G401 (cell line): ENCODE measurements around the gene TMEM121. TPM values are rescaled to one million over a fixed set of nuclear protein-coding genes. Genes with fewer than 3 reads are reported as not detected.
"Not testable (repeated sequence)": the region's sequence is repeated elsewhere in the genome, so short reads cannot be mapped to it uniquely, and the experiment has no call there.

Source experiments
- DNase-seq: peaks from one replicate; pipeline ENCODE4 v3.0.0-alpha.2; 2015; ENCODE audit warnings: low spot score
- in situ Hi-C: cut with HindIII; loops from 2 replicates; pipeline ENCODE4 v1.10.0; 2016; ENCODE audit warnings: low sequenced_read_pairs, mixed read lengths
- total RNA-seq: library from RNA; depleted of rRNA; stranded (reverse); fragments of >200 nt; shearing (Covaris generic); gene quantifications from 2 replicates; pipeline ENCODE4 v1.2.3, GENCODE V29; 2014

TMEM121 gene
- total RNA-seq, 1 experiment from 2014 or later = 23.8 TPM

- in situ Hi-C loops = no loop called here
- DNase-seq = no peak
Observed at GRCh38 chr14:105562713-105563346, 36.4 kb downstream of the TMEM121 start.

GRCh38 chr14:105563347-105563737 lies 37.0 kb downstream of the TMEM121 start:
- in situ Hi-C loops = no loop called here
- no peak for DNase-seq

GRCh38 chr14:105564536-105564935 lies 38.2 kb downstream of the TMEM121 start:
- in situ Hi-C loops, DNase-seq: not testable (repeated sequence)

- in situ Hi-C loops, DNase-seq: not testable (repeated sequence)
Observed at GRCh38 chr14:105565185-105565919, 39.0 kb downstream of the TMEM121 start.

- DNase-seq, in situ Hi-C loops: not testable (repeated sequence)
Observed at GRCh38 chr14:105566248-105567163, 40.1 kb downstream of the TMEM121 start.

- in situ Hi-C loops, DNase-seq: not testable (repeated sequence)
Observed at GRCh38 chr14:105567164-105568103, 41.1 kb downstream of the TMEM121 start.

- in situ Hi-C loops, DNase-seq: not testable (repeated sequence)
Observed at GRCh38 chr14:105568140-105568843, 41.9 kb downstream of the TMEM121 start.

- DNase-seq = no peak
- in situ Hi-C loops = no loop called here
Observed at GRCh38 chr14:105568859-105569766, 42.7 kb downstream of the TMEM121 start.

- in situ Hi-C loops = no loop called here
- no peak for DNase-seq
Observed at GRCh38 chr14:105570482-105570881, 44.1 kb downstream of the TMEM121 start.

GRCh38 chr14:105571181-105571951 lies 45.0 kb downstream of the TMEM121 start:
- DNase-seq, in situ Hi-C loops: not testable (repeated sequence)

GRCh38 chr14:105572063-105572462 lies 45.7 kb downstream of the TMEM121 start:
- in situ Hi-C loops = not testable (repeated sequence)

GRCh38 chr14:105573841-105574240 lies 47.5 kb downstream of the TMEM121 start:
- DNase-seq, in situ Hi-C loops: not testable (repeated sequence)

More at GRCh38 chr14:105572063-105572462, 45.7 kb downstream of the TMEM121 start:
- DNase-seq = not testable (repeated sequence)

- DNase-seq, in situ Hi-C loops: not testable (repeated sequence)
Observed at GRCh38 chr14:105574411-105574810, 48.0 kb downstream of the TMEM121 start.

GRCh38 chr14:105575016-105575700 lies 48.8 kb downstream of the TMEM121 start:
- in situ Hi-C loops, DNase-seq: not testable (repeated sequence)

- DNase-seq = no peak
- in situ Hi-C loops = no loop called here
Observed at GRCh38 chr14:105576525-105577088, 50.2 kb downstream of the TMEM121 start.
